RWPE2 (cell line): ENCODE results near the gene FOLR2.

Source experiments
- ATAC-seq: fragments of 200-7000 bp; cut with Tn5 transposase; 3 replicates; pipeline ENCODE4 v1.9.1; 2021; ENCODE audit warnings: low read depth
- DNase-seq: peaks from one replicate; pipeline ENCODE4 v3.0.0-alpha.2; 2020; ENCODE audit warnings: low spot score
- H3K27ac ChIP-seq: fragments of 450-650 bp; 2 replicates; pipeline ENCODE4 v1.5.1; 2017; ENCODE audit warnings: mild to moderate bottlenecking; ENCODE audit not compliant: poor library complexity, severe bottlenecking
- H3K27me3 ChIP-seq: fragments of 250-450 bp; sonication (Bioruptor Pico); 2 replicates; pipeline ENCODE4 v1.5.1; 2021; ENCODE audit warnings: mild to moderate bottlenecking, moderate library complexity; ENCODE audit not compliant: insufficient read depth, poor library complexity, severe bottlenecking
- H3K36me3 ChIP-seq: fragments of 250-450 bp; sonication (Bioruptor Pico); 2 replicates; pipeline ENCODE4 v1.5.1; 2020; ENCODE audit warnings: low read depth, mild to moderate bottlenecking, moderate library complexity
- H3K4me1 ChIP-seq: fragments of 250-450 bp; sonication (Bioruptor Pico); 2 replicates; pipeline ENCODE4 v1.5.1; 2021; ENCODE audit warnings: mild to moderate bottlenecking, moderate library complexity; ENCODE audit not compliant: insufficient read depth, poor library complexity, severe bottlenecking
- H3K4me3 ChIP-seq: fragments of 250-450 bp; sonication (Bioruptor Pico); 2 replicates; pipeline ENCODE4 v1.5.1; 2021; ENCODE audit warnings: mild to moderate bottlenecking, moderate library complexity; ENCODE audit not compliant: severe bottlenecking
- H3K9me3 ChIP-seq: fragments of 250-450 bp; sonication (Bioruptor Pico); 2 replicates; pipeline ENCODE4 v1.5.1; 2021; ENCODE audit warnings: mild to moderate bottlenecking, moderate library complexity; ENCODE audit not compliant: severe bottlenecking
- TF ChIP-seq, protein P1 (sequence below): fragments of 450-650 bp; IDR thresholded peaks from one replicate; pipeline ENCODE4 v1.5.1; 2017; ENCODE audit warnings: mild to moderate bottlenecking, moderate library complexity; ENCODE audit not compliant: poor library complexity, severe bottlenecking

The FOLR2 gene

DNA sequence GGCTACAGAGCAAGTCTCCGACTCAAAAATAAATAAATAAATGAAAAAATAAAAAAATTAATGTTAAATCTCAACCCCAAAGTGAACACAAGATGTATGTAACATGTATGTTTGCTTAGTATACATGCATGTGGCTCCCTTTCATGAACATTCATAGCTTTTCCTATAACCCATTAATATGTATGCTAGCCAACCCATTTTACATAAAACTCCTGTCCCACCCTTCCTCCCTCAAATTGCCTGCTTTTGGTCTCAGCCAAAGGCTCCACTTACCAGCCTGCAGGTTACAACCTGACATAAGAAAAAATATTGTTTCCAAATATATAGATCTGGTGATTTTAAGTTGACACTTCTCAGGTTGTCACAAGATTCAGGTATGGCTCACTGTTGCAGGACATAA, 28.3 kb upstream of the FOLR2 start:
- Histone ChIP-seq H3K27ac (no peak overlapping the region), H3K36me3 (no peaks in the 10 kb centered on the region), H3K27me3 (no peaks in the 10 kb centered on the region), H3K4me3 (no peak overlapping the region), H3K9me3 (no peaks in the 10 kb centered on the region), H3K4me1 (no peaks in the 10 kb centered on the region)
- ATAC-seq (no peak), DNase-seq (no peak)
- TF ChIP-seq, protein P1, sequence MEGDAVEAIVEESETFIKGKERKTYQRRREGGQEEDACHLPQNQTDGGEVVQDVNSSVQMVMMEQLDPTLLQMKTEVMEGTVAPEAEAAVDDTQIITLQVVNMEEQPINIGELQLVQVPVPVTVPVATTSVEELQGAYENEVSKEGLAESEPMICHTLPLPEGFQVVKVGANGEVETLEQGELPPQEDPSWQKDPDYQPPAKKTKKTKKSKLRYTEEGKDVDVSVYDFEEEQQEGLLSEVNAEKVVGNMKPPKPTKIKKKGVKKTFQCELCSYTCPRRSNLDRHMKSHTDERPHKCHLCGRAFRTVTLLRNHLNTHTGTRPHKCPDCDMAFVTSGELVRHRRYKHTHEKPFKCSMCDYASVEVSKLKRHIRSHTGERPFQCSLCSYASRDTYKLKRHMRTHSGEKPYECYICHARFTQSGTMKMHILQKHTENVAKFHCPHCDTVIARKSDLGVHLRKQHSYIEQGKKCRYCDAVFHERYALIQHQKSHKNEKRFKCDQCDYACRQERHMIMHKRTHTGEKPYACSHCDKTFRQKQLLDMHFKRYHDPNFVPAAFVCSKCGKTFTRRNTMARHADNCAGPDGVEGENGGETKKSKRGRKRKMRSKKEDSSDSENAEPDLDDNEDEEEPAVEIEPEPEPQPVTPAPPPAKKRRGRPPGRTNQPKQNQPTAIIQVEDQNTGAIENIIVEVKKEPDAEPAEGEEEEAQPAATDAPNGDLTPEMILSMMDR: no peak

DNA sequence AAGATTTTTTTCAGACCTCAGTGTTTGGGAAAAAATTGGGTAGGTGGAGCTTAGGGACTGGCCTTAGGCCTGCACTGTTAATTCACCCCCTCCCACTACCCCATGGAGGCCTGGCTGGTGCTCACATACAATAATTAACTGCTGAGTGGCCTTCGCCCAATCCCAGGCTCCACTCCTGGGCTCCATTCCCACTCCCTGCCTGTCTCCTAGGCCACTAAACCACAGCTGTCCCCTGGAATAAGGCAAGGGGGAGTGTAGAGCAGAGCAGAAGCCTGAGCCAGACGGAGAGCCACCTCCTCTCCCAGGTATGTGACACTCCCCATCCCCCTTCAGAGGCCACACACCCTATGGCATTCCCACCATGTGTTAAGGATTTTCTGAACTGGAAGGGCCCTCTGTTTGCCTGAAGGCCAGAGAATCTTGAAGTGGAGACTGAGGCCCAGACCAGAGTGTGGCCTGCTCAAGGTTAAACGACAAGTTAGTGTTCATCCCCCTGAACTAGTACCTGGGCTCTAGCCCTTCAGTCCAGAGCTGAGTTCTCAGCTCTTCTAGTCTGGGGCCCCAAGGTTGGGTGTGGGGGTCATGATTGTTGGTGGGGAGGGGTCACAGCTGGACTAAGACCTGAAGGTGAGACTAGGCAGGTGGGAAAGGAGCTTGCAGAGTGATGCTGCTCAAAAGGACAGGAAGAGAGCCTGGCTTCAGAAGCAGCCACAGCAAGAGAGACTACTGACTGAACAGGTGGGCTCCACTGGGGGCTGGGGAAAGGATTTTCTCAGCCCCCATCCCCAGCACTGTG, 26.9 kb upstream of the FOLR2 start:
- Histone ChIP-seq H3K4me3 (no peak overlapping the region), H3K36me3 (no peaks in the 10 kb centered on the region), H3K27me3 (no peaks in the 10 kb centered on the region), H3K27ac (no peak overlapping the region), H3K4me1 (no peaks in the 10 kb centered on the region), H3K9me3 (no peaks in the 10 kb centered on the region)
- ATAC-seq: no peak
- DNase-seq: no peak
- TF ChIP-seq, protein P1: no peak

DNA sequence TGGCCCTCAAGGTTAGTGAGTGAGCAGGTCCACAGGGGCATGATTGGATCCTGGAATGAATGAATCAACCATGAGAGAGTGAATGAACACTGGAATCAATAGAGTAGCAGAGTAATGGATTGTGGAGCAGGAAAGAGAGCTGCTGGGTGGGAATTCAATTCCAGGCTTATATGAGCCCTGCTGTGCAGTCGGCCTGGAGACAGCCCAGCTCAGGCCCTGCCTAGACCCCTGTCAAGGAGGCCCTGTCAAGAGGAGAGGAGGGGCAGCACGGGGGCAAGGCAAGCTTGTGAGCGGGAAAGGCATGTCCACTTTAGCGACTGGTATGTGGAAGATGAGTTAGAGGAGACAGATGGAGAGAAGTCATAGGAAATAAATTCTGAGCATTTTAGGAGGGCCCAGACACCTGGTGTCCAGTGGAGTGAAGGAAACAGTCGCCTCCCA, 25.9 kb upstream of the FOLR2 start:
- Histone ChIP-seq H3K36me3 (no peaks in the 10 kb centered on the region), H3K4me1 (no peaks in the 10 kb centered on the region), H3K9me3 (no peaks in the 10 kb centered on the region), H3K27me3 (no peaks in the 10 kb centered on the region), H3K27ac (no peak overlapping the region), H3K4me3 (no peak overlapping the region)
- ATAC-seq (no peak), DNase-seq (no peak)
- TF ChIP-seq, protein P1: no peak

DNA sequence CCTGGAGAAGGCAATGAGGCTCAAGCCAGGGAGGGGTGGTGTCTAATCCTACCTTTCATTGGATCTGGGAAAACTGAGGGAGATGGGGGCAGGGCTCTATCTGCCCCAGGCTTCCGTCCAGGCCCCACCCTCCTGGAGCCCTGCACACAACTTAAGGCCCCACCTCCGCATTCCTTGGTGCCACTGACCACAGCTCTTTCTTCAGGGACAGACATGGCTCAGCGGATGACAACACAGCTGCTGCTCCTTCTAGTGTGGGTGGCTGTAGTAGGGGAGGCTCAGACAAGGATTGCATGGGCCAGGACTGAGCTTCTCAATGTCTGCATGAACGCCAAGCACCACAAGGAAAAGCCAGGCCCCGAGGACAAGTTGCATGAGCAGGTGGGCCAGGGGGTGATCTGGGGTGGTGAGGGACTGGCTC, 24.6 kb upstream of the FOLR2 start, which contains the start of gene FOLR1:
Gene FOLR1 (plus strand): TSS at position 180 of the 421 bp plus-strand sequence. CDS start 34 bp downstream, at position 214.
- Histone ChIP-seq H3K4me1 (no peaks in the 10 kb centered on the region), H3K27ac (no peak within 1 kb of the TSS), H3K9me3 (no peaks in the 10 kb centered on the region), H3K4me3 (no peak within 1 kb of the TSS), H3K36me3 (no peaks in the 10 kb centered on the region), H3K27me3 (no peaks in the 10 kb centered on the region)
- ATAC-seq (no peak), DNase-seq (no peak)
- TF ChIP-seq, protein P1: no peak
